ENCODE measurements around the gene ACTR5.
"Not testable (repeated sequence)": the region's sequence is repeated elsewhere in the genome, so short reads cannot be mapped to it uniquely, and the experiment has no call there.

The ACTR5 gene

GRCh38 chr20:38805958-38806854 is 57.9 kb downstream of the ACTR5 start:
- no peak for DNase-seq

DNA sequence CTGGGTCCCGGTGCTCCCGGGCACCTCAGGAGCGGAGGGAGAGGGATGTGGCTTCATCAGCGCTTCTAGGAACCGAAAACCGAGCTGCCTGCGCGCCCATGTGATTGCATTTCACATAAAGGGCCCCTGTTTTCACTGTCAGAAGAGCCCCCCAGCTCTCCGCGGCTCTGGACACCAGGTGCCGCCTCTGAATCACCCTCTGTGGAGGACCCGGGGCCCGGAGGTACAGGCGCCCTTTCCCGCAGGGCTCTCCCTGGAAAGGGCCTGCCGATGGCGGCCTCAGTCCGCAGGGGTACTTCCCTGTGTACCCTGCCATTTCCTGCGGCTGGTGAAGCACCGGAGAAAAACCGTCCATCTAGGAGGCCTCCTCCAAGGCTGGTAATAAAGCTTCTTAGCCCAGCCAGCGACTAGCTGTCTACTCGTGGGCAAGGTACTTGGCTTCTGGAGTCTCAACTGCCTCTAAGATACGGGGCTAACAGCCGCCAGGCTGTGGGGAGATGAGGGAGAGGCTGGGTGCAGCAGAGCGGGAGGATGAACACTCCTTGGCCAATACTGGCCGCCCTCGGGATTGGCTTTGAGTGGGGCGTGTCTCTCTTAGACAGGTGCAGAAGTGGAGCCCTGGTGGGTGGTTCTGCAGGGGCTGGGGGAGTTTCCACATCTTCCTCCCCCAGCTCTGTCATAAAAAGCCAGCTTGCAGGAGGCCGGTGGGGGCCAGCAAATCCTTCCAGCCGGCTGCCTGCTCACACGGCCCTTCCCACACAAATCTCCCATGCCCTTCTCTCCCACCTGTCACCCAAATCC is 58.8 kb downstream of the ACTR5 start:
- no peak for DNase-seq

GRCh38 chr20:38809942-38810341 is 61.7 kb downstream of the ACTR5 start:
- no peak for DNase-seq

GRCh38 chr20:38810926-38811630 is 62.8 kb downstream of the ACTR5 start:
- no peak for DNase-seq

- DNase-seq = no peak
These were observed 63.5 kb downstream of the ACTR5 start for GRCh38 chr20:38811769-38812168.

GRCh38 chr20:38812182-38812581 is 63.9 kb downstream of the ACTR5 start:
- DNase-seq = no peak

DNA sequence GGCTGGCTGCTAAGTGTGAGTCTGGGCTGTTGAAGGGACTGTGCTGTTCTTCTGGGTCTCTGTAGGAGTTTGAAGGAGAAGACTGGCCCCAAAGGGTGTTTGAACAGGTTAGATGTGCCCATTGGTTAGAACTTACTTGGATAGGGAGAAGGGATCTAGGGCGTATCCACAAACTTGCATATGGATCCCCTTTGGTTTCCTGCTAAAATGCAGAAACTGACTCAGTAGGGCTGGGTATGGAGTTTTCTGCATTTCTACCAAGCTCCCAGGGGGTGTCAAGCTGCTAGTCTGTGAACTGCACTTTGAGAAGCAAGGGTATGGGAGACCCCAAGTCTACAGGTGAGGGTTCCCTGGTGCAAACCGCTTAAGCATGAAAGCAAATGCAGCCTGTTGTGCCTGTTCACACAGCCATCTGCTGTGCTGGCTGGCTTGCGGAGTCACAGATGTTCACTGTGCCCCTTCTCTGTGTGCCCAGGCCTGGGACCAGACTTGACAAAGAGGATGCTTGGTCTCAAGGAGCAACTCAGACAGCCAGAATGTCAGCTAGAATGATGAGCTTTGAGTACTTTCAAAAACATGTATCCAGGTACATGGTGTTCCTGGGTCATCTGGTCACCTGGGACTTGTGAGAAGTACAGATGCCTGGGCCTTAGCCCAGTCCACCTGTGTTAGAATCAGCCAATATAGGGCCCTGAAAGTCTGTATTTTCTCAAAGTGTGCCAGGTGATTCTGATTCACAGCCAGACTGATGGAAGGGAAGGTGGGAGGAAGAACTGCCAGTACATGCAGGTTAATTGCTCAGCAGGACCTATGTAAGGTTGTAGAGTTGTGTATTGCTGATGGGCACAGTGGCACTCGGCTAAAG is 64.7 kb downstream of the ACTR5 start:
- no peak for DNase-seq

GRCh38 chr20:38813574-38813962 is 65.3 kb downstream of the ACTR5 start:
- not testable (repeated sequence) for DNase-seq

DNA sequence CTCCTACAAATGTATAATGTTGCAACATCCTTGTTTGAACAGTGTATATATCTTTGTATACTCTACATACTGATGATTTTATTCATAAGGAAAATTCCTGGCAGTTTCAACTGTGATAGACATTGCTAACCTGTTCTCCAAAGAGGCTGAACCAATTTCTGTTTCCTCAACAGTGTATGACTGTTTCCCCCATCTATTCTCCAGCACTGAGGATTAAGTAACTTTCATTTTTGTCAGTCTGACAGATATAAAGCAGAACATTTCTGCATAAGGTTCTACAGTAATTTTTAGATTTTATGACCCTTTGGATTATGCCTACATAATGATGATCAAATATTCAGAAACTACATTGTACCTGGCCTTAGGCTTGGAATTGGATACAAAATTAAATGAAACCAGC is 67.2 kb downstream of the ACTR5 start:
- no peak for DNase-seq

DNA sequence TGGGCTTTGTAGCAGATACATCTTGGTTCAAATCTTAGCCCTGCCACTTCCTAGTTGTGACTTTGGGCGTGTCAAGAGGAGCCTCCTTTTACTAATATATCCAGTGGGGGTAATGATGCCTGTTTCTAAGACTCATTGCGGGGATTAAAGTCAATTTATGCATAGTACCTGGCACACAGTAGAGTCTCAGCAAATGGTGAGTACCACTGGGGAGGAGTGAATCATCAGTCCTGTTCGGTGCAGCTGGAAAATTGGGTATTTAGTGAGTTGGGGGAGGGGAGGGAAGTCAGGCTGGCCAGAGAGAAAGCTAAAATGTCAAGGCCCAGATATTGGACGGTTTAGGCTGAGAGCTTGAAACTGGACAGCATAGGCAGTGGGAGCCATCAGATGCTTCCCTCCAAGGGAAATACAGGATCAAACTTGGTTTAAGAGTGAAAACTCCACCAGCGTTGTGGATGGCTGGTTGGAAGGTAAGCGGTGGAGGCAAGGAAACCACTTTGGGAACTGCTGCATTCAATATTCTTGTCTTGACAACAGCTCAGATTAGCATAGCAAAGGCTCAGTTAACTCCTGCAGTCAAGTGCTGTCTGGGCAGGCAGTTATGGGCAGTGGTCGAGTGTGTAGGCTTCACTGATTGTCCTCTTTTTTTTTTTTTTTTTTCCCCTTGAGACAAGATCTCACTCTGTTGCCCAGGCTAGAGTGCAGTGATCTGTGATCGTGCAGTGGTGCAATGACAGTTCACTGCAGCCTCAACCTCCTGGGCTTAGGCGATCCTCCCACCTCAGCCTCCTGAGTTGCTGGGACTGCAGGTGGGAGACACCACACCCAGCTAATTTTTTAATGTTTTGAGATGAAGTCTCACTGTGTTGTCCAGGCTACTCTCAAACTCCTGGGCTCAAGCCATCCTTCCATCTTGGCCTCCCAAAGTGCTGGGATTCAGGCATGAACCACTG is 70.1 kb downstream of the ACTR5 start:
- DNase-seq = no peak
